Muscle of back (tissue), 11 donors: ENCODE data around the gene NUP210. TPM values are rescaled to one million over a fixed set of nuclear protein-coding genes. Genes with fewer than 3 reads are reported as not detected.
A peak's percentile ranks its signal among the peaks of the same experiment; 100 is the strongest.

Experiments used
- DNase-seq, 3 donors: peaks; one replicate each; pipeline versions ENCODE4 v3.0.0 to v3.0.0-alpha.2; 2013
- polyA plus RNA-seq, 10 donors: library from polyadenylated mRNA; unstranded; fragments of 120-200 nt; gene quantifications; one replicate each; pipeline ENCODE4 v1.2.1, GENCODE V29; 2013; ENCODE audit not compliant: insufficient read length in 10 of 10

Gene NUP210
- polyA plus RNA-seq, 10 donors: 7.2 to 11.8 (median 8.5) TPM

GRCh38 chr3:13324835-13325501, 95.2 kb downstream of the NUP210 start:
- DNase-seq: no peak

DNA sequence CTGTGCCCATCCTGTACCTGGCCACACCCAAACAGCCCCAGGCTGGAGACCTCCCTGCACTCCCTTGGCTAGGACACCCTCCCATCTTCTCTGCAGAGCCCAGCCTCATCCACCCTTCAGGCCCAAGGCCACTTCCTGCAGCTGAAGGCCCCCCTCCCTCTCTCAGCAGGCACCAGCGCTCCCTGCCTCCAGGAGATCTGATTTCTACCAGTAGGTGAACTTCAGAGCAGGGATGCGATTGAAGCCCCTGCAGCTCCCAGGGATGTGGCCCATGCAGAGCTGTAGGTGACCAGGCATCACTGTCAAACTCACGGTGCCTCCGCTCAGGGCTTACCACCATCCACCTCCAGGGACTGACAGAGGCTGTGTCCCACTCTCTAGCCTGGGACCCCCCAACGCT, 96.3 kb downstream of the NUP210 start:
- DNase-seq: no peak

- DNase-seq: peak in 1 of 3 donors; percentile 11
Observed at GRCh38 chr3:13322324-13322723, 97.8 kb downstream of the NUP210 start.

DNA sequence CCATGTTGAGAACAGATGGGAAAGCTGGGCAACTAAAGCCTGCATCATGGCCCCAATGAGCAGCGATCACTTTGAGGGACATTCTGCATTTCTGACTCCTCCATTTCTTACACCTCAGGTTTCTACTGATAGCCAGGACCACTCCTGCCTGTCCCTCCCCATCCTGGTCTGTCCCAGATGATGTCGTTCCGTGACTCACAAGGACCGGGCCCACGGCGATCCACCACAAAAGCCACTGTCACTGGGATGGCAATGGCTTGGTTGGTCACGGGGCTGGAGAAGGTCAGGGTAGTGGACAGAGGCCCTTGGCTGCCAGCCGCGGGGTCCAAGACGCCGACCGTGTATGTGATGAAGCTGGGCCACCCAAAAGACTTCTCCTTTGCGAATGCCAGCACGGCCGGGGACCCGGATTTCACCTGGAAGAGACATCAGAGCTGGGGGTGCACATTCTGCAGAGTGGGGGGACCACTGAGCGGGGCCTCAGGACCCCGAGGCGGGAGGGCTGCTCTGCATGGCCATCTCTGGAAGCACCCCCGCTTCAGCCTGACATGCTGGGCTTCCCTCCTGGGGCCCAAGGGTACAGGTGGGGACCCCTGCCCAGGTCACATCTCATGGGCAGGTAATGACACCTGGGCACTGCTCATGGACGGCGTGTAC, 100.4 kb downstream of the NUP210 start:
- DNase-seq: no peak

GRCh38 chr3:13318626-13319470, 101.3 kb downstream of the NUP210 start:
- DNase-seq: no peak

DNA sequence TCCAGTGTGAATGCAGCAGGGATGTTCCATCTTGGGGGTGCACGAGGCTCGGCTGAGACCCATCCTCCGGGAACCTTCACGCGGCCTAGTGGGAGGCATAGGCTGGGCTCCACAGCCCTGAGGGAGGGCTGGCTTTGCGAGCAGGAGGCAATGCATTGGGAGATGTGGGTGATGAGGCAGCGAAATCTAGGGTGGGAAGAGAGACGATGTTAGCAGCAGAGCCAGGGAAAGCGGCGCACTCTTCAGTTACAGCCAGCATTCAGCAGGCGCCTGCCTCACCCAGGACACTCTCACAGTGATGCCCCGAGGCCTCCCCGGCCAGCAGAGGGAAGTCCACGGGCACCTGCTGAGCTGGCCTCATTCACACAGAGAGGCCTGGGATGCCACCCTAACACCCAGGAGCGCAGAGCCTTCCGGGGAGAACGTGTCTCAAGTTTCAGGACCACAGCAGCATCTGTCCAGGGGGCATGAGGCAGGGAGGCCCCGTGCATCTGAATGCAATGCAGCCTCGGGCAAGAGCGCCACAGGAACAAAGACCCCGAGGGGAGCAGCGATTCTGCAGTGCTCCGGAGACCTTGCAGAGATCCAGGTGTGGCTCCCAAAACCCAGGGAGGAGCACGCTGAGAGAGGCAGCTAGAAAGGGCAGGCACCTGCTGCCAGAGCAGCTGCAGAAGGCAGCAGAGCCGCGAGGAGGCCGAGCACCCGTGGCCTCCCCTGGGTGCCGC, 102.4 kb downstream of the NUP210 start:
- DNase-seq: no peak

DNA sequence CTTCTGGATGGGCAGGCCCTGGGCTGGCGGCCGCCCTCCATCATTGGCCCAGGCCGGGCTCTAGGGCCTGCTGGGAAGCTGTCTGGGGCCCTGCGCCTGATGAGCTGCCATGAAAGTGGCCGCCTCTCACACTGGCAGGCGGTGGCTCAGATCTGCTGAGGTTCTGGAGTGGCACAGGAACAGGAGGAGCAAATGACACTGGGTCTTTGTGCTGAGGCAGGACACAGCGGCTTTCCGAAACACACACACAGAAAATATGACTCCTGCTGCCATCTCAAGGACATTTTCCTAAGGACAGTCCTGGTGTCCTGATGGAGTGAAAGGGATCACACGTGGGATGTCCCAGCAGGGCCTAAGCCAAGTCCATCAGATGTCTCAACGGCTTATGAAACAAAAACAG, 103.5 kb downstream of the NUP210 start:
- DNase-seq: no peak

DNA sequence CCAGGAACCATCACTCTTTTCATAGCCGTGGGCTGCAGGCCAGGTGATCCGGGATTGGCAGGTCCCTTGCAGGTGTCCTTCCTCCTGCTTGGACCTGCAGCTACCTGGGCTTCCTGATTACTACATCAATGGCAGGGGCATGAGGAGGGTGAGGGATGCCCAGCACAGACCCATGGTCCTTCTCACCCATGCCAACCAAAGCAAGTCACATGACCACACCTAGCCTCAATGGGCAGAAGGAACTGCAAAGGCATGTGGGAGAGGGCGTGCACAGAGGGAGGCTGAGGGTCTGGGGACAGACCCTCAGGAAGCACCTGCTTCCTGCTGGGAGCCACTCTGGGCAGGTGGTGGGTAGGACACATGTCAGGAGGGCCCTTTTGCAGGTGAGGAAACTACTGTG, 105.2 kb downstream of the NUP210 start:
- no peak for DNase-seq

GRCh38 chr3:13313813-13314212, 106.3 kb downstream of the NUP210 start:
- no peak for DNase-seq

GRCh38 chr3:13309004-13309403, 111.1 kb downstream of the NUP210 start:
- no peak for DNase-seq

DNA sequence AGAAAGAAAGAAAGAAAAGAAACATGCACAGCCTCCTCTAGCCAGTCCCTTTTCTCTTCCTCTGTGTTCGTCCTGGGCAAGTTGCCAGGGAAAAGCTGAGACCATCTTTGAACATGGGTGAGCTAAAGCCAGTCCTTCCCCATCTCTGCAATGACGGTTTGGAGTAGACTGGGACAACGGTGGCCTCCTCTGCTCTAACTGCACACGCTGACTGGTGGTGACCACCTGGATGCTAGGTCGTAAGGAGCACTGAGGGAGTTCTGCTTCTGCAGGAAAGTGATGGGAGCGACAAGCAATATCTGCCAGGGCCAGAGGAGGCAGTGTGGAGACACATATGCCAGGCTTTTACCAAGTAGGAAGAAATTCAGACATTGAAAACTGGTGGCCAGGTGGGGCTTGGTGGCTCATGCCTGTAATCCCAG, 111.7 kb downstream of the NUP210 start:
- DNase-seq: peak in 2 of 3 donors; percentile 26 to 47

- no peak for DNase-seq
Observed at GRCh38 chr3:13307041-13307440, 113.1 kb downstream of the NUP210 start.

- DNase-seq: no peak
Observed at GRCh38 chr3:13305623-13306022, 114.5 kb downstream of the NUP210 start.

DNA sequence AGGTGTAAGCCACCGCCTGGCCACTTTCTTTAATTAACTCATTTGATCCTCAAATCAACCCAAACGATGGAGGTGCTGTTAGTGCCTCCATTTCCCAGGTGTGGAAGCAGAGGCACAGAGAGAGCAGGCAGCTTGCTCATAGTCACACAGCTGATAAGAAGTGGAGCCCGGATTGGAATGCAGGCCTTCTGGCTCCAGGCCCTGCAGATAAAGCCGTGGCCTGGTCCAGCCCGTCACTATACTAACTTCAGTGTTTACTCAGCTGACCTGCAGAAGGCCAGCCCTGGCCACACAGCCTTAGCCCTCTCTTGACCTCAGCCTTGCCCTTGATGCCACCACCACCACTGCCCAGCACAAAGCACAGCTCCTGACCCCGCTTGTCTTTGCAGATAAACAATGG, 116.7 kb downstream of the NUP210 start:
- no peak for DNase-seq

GRCh38 chr3:13301286-13301987, 118.7 kb downstream of the NUP210 start:
- DNase-seq: peak in 1 of 3 donors; percentile 31

GRCh38 chr3:13300546-13301285, 119.4 kb downstream of the NUP210 start:
- no peak for DNase-seq

- no peak for DNase-seq
Observed at GRCh38 chr3:13299531-13300155, 120.5 kb downstream of the NUP210 start.

- peak in 1 of 3 donors; percentile 23 for DNase-seq
Observed at GRCh38 chr3:13296662-13297061, 123.5 kb downstream of the NUP210 start.

GRCh38 chr3:13294442-13295351, 125.4 kb downstream of the NUP210 start:
- no peak for DNase-seq
